Measurements from ENCODE around the gene SCP2.

Gene SCP2

GRCh38 chr1:53065391-53065790 lies 138.3 kb downstream of the SCP2 start:
- no peak for DNase-seq (ENCODE audit: extremely low spot score)
- TF ChIP-seq PKNOX1 (IDR thresholded peaks at IDR 0.05) = no peak
- CTCF ChIA-PET = no interaction called here
- POLR2A ChIA-PET = no interaction called here

- ChIA-PET POLR2A (no interaction called here), CTCF (no interaction called here)
- DNase-seq (ENCODE audit: extremely low spot score) = no peak
- no peak for TF ChIP-seq ARNT (IDR thresholded peaks at IDR 0.05)
- TF ChIP-seq LEF1 (IDR thresholded peaks at IDR 0.05; ENCODE audit: borderline replicate concordance) = no peak
- no peak for TF ChIP-seq ZNF384 (IDR thresholded peaks at IDR 0.05)
- no peak for TF ChIP-seq PKNOX1 (IDR thresholded peaks at IDR 0.05)
- no peak for TF ChIP-seq SP1 (IDR thresholded peaks at IDR 0.05)
- no peak for TF ChIP-seq FOXA1 (IDR thresholded peaks at IDR 0.05)
- no peak for TF ChIP-seq HDGF (IDR thresholded peaks at IDR 0.05; ENCODE audit: borderline replicate concordance)
- TF ChIP-seq CTBP1 (IDR thresholded peaks at IDR 0.05; ENCODE audit: borderline replicate concordance) = no peak
- TF ChIP-seq ELF4 (IDR thresholded peaks at IDR 0.05) = no peak
- no peak for TF ChIP-seq FOXK2 (IDR thresholded peaks at IDR 0.05)
- no peak for TF ChIP-seq FOXM1 (IDR thresholded peaks at IDR 0.05; ENCODE audit: borderline replicate concordance)
- TF ChIP-seq L3MBTL2 (conservative IDR thresholded peaks at IDR 0.05) = no peak
- TF ChIP-seq BHLHE40 (IDR thresholded peaks at IDR 0.05; ENCODE audit: borderline replicate concordance) = no peak
- TF ChIP-seq SUZ12 (IDR thresholded peaks at IDR 0.05) = no peak
- no peak for TF ChIP-seq TARDBP (IDR thresholded peaks at IDR 0.05)
- TF ChIP-seq NFRKB (IDR thresholded peaks at IDR 0.05) = no peak
Measured at GRCh38 chr1:53066488-53066887, 139.4 kb downstream of the SCP2 start.

GRCh38 chr1:53066891-53067738 lies 140.0 kb downstream of the SCP2 start:
- DNase-seq (ENCODE audit: extremely low spot score) = no peak
- TF ChIP-seq HDGF (IDR thresholded peaks at IDR 0.05; ENCODE audit: borderline replicate concordance) = no peak
- TF ChIP-seq ARNT (IDR thresholded peaks at IDR 0.05) = no peak
- TF ChIP-seq ZNF384 (IDR thresholded peaks at IDR 0.05) = no peak
- no peak for TF ChIP-seq CTBP1 (IDR thresholded peaks at IDR 0.05; ENCODE audit: borderline replicate concordance)
- TF ChIP-seq LEF1 (IDR thresholded peaks at IDR 0.05; ENCODE audit: borderline replicate concordance) = no peak
- no peak for TF ChIP-seq L3MBTL2 (conservative IDR thresholded peaks at IDR 0.05)
- no peak for TF ChIP-seq PKNOX1 (IDR thresholded peaks at IDR 0.05)
- no peak for TF ChIP-seq TARDBP (IDR thresholded peaks at IDR 0.05)
- TF ChIP-seq NFRKB (IDR thresholded peaks at IDR 0.05) = no peak
- CTCF ChIA-PET = interaction anchor here (0.7 kb wide), 1 partner anchor 10 kb away, joined by 4 read pairs; no protein-coding TSS in a partner anchor

GRCh38 chr1:53067886-53068285 lies 140.8 kb downstream of the SCP2 start:
- TF ChIP-seq L3MBTL2 (conservative IDR thresholded peaks at IDR 0.05) (no peak), FOXK2 (IDR thresholded peaks at IDR 0.05) (no peak), ELF4 (IDR thresholded peaks at IDR 0.05) (no peak), BHLHE40 (IDR thresholded peaks at IDR 0.05; ENCODE audit: borderline replicate concordance) (no peak), CTBP1 (IDR thresholded peaks at IDR 0.05; ENCODE audit: borderline replicate concordance) (no peak), HDGF (IDR thresholded peaks at IDR 0.05; ENCODE audit: borderline replicate concordance) (no peak), NFRKB (IDR thresholded peaks at IDR 0.05) (no peak), LEF1 (IDR thresholded peaks at IDR 0.05; ENCODE audit: borderline replicate concordance) (no peak), PKNOX1 (IDR thresholded peaks at IDR 0.05) (no peak), FOXM1 (IDR thresholded peaks at IDR 0.05; ENCODE audit: borderline replicate concordance) (no peak), ARNT (IDR thresholded peaks at IDR 0.05) (no peak), FOXA1 (IDR thresholded peaks at IDR 0.05) (no peak), ZNF384 (IDR thresholded peaks at IDR 0.05) (no peak), SUZ12 (IDR thresholded peaks at IDR 0.05) (no peak), SP1 (IDR thresholded peaks at IDR 0.05) (no peak), TARDBP (IDR thresholded peaks at IDR 0.05) (no peak)
- no peak for DNase-seq (ENCODE audit: extremely low spot score)
- ChIA-PET CTCF (interaction anchor here (0.7 kb wide), 1 partner anchor 10 kb away, joined by 4 read pairs; no protein-coding TSS in a partner anchor), POLR2A (no interaction called here)

More at GRCh38 chr1:53066891-53067738, 140.0 kb downstream of the SCP2 start:
- POLR2A ChIA-PET = no interaction called here

- ChIA-PET CTCF (no interaction called here), POLR2A (no interaction called here)
- no peak for TF ChIP-seq BHLHE40 (IDR thresholded peaks at IDR 0.05; ENCODE audit: borderline replicate concordance)
- TF ChIP-seq LEF1 (IDR thresholded peaks at IDR 0.05; ENCODE audit: borderline replicate concordance) = no peak
- TF ChIP-seq NFRKB (IDR thresholded peaks at IDR 0.05) = no peak
- TF ChIP-seq ZNF384 (IDR thresholded peaks at IDR 0.05) = no peak
- TF ChIP-seq CTBP1 (IDR thresholded peaks at IDR 0.05; ENCODE audit: borderline replicate concordance) = no peak
- no peak for TF ChIP-seq FOXM1 (IDR thresholded peaks at IDR 0.05; ENCODE audit: borderline replicate concordance)
- TF ChIP-seq L3MBTL2 (conservative IDR thresholded peaks at IDR 0.05) = no peak
- TF ChIP-seq SUZ12 (IDR thresholded peaks at IDR 0.05) = no peak
- TF ChIP-seq ARNT (IDR thresholded peaks at IDR 0.05) = no peak
- TF ChIP-seq FOXK2 (IDR thresholded peaks at IDR 0.05) = no peak
- TF ChIP-seq ELF4 (IDR thresholded peaks at IDR 0.05) = no peak
- no peak for TF ChIP-seq TARDBP (IDR thresholded peaks at IDR 0.05)
- no peak for TF ChIP-seq HDGF (IDR thresholded peaks at IDR 0.05; ENCODE audit: borderline replicate concordance)
- no peak for TF ChIP-seq PKNOX1 (IDR thresholded peaks at IDR 0.05)
- no peak for TF ChIP-seq SP1 (IDR thresholded peaks at IDR 0.05)
- no peak for TF ChIP-seq FOXA1 (IDR thresholded peaks at IDR 0.05)
- DNase-seq (ENCODE audit: extremely low spot score) = no peak
Measured at GRCh38 chr1:53068314-53069099, 141.4 kb downstream of the SCP2 start.

Data from HEK293T (cell line).